GM12878 (cell line): ENCODE results near the gene OLFM2. TPM values are rescaled to one million over a fixed set of nuclear protein-coding genes. Genes with fewer than 3 reads are reported as not detected.

Source experiments
- FOXM1 ChIP-seq: IDR thresholded peaks from 2 replicates; pipeline ENCODE4 v1.6.1; 2012; ENCODE audit warnings: low read depth, mild to moderate bottlenecking, inconsistent platforms, low read length, moderate library complexity
- JUND ChIP-seq: IDR thresholded peaks from 2 replicates; pipeline ENCODE4 v1.6.1; 2012; ENCODE audit warnings: low read depth, mild to moderate bottlenecking, low read length, improper control_type of control experiment, moderate library complexity
- LARP7 ChIP-seq: fragments of 450-650 bp; IDR thresholded peaks from 2 replicates; pipeline ENCODE4 v1.6.1; 2017; ENCODE audit warnings: mild to moderate bottlenecking
- MEF2B ChIP-seq: fragments of 450-650 bp; IDR thresholded peaks from 2 replicates; pipeline ENCODE4 v1.6.1; 2018; ENCODE audit warnings: mild to moderate bottlenecking, moderate library complexity; ENCODE audit not compliant: partially characterized antibody, poor library complexity, severe bottlenecking
- MTA3 ChIP-seq: IDR thresholded peaks from 2 replicates; pipeline ENCODE4 v1.6.1; 2012; ENCODE audit warnings: low read length, inconsistent platforms, borderline replicate concordance
- RBBP5 ChIP-seq: fragments of 200-600 bp; sonication (generic); conservative IDR thresholded peaks from 2 replicates; pipeline ENCODE4 v1.6.1; 2016
- SPI1 ChIP-seq: IDR thresholded peaks from 2 replicates; pipeline ENCODE4 v1.6.1; 2011; ENCODE audit warnings: low read depth, mild to moderate bottlenecking, low read length, moderate library complexity, borderline replicate concordance; ENCODE audit not compliant: insufficient read depth
- TCF12 ChIP-seq: IDR thresholded peaks from 2 replicates; pipeline ENCODE4 v1.6.1; 2011; ENCODE audit warnings: low read depth, mild to moderate bottlenecking, low read length
- YY1 ChIP-seq: IDR thresholded peaks from 2 replicates; pipeline ENCODE4 v1.6.1; 2011; ENCODE audit warnings: low read depth, mild to moderate bottlenecking, low read length
- ZSCAN29 ChIP-seq: fragments of 450-650 bp; IDR thresholded peaks from 2 replicates; pipeline ENCODE4 v1.6.1; 2017; ENCODE audit warnings: mild to moderate bottlenecking, moderate library complexity
- polyA plus RNA-seq, 11 experiments: library from polyadenylated mRNA; depleted of rRNA in 4 of 11; unstranded in 6 of 11; stranded (reverse) in 5 of 11; fragments of >200 nt; fragmentation: Nextera tagmentation in 4 of 11; fragmentation: Illumina TruSeq in 1 of 11; extraction: Ambion mirVana in 4 of 11; extraction: Trizol in 1 of 11; gene quantifications; 1 replicate in 1 of 11; 2 replicates in 10 of 11; pipeline versions ENCODE4 v1.2.1 to v1.2.3, GENCODE V29; 2011 to 2016; ENCODE audit warnings: inconsistent platforms in 2 of 11, missing spikeins in 2 of 11, low read depth in 1 of 11
- total RNA-seq, 4 experiments: library from RNA; depleted of rRNA in 3 of 4; stranded (reverse); fragments of >200 nt in 3 of 4; fragmentation: Illumina TruSeq in 1 of 4; extraction: Trizol in 1 of 4; gene quantifications; 2 replicates each; pipeline versions ENCODE4 v1.2.1 to v1.2.3, GENCODE V29; 2013 to 2021
- TF ChIP-seq, protein P1 (sequence below): IDR thresholded peaks from 2 replicates; pipeline ENCODE4 v1.6.1; 2012; ENCODE audit warnings: mild to moderate bottlenecking, low read depth, low read length
- TF ChIP-seq, protein P2 (sequence below), 3 experiments: IDR thresholded peaks in 2 of 3; conservative IDR thresholded peaks in 1 of 3; 2 replicates each; pipeline ENCODE4 v1.5.1; 2011; ENCODE audit warnings: low read depth in 3 of 3, low read length in 3 of 3, mild to moderate bottlenecking in 3 of 3, control low read depth in 2 of 3, moderate library complexity in 2 of 3, inconsistent platforms in 1 of 3, mixed read lengths in 1 of 3; ENCODE audit not compliant: control insufficient read depth in 2 of 3, insufficient read depth in 1 of 3; ENCODE audit errors: extremely low read depth in 1 of 3

The OLFM2 gene
- total and polyA plus RNA-seq, 10 of the 15 experiments (the other 5 are each of a cell fraction or from before 2014, with no cell fraction given), result 0.07 to 3.5 (median 0.27) TPM; not detected in 5

DNA sequence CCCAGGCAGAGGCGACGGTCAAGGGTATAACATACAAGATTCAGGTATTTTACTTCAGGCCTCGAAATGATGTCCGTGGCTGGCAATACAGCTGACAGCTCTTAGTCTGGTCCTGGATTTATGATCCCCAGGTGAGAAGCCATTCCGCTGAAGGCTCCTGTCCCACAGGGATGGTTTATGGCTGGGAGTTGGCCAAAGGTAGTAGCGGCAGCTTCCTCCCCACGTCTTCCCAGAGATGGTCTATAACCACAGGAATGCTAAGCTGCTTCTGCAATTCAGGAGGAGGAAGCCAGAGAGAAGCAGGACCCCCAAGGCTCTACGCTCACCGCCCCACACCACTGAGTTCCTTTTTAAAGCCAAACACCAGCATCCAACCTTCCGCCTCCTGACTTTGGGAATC is 27.1 kb downstream of the OLFM2 start (continued):
- TF ChIP-seq, protein P1, sequence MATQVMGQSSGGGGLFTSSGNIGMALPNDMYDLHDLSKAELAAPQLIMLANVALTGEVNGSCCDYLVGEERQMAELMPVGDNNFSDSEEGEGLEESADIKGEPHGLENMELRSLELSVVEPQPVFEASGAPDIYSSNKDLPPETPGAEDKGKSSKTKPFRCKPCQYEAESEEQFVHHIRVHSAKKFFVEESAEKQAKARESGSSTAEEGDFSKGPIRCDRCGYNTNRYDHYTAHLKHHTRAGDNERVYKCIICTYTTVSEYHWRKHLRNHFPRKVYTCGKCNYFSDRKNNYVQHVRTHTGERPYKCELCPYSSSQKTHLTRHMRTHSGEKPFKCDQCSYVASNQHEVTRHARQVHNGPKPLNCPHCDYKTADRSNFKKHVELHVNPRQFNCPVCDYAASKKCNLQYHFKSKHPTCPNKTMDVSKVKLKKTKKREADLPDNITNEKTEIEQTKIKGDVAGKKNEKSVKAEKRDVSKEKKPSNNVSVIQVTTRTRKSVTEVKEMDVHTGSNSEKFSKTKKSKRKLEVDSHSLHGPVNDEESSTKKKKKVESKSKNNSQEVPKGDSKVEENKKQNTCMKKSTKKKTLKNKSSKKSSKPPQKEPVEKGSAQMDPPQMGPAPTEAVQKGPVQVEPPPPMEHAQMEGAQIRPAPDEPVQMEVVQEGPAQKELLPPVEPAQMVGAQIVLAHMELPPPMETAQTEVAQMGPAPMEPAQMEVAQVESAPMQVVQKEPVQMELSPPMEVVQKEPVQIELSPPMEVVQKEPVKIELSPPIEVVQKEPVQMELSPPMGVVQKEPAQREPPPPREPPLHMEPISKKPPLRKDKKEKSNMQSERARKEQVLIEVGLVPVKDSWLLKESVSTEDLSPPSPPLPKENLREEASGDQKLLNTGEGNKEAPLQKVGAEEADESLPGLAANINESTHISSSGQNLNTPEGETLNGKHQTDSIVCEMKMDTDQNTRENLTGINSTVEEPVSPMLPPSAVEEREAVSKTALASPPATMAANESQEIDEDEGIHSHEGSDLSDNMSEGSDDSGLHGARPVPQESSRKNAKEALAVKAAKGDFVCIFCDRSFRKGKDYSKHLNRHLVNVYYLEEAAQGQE, result no peak
- TF ChIP-seq MEF2B (no peak), SPI1 (no peak), ZSCAN29 (no peak), RBBP5 (no peak), FOXM1 (no peak), LARP7 (no peak), TCF12 (no peak), MTA3 (no peak), JUND (no peak), YY1 (no peak)
- TF ChIP-seq, protein P2, sequence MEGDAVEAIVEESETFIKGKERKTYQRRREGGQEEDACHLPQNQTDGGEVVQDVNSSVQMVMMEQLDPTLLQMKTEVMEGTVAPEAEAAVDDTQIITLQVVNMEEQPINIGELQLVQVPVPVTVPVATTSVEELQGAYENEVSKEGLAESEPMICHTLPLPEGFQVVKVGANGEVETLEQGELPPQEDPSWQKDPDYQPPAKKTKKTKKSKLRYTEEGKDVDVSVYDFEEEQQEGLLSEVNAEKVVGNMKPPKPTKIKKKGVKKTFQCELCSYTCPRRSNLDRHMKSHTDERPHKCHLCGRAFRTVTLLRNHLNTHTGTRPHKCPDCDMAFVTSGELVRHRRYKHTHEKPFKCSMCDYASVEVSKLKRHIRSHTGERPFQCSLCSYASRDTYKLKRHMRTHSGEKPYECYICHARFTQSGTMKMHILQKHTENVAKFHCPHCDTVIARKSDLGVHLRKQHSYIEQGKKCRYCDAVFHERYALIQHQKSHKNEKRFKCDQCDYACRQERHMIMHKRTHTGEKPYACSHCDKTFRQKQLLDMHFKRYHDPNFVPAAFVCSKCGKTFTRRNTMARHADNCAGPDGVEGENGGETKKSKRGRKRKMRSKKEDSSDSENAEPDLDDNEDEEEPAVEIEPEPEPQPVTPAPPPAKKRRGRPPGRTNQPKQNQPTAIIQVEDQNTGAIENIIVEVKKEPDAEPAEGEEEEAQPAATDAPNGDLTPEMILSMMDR (IDR thresholded peaks at IDR 0.05 in 2 of 3, conservative IDR thresholded peaks at IDR 0.05 in 1 of 3; ENCODE audit: control insufficient read depth in 2 of 3, extremely low read depth in 1 of 3, insufficient read depth in 1 of 3, low read depth in 3 of 3, low read length in 3 of 3), result no peak
